SK-N-MC (cell line): ENCODE results near the gene DOP1A.

Source experiments
- EZH2 ChIP-seq: fragments of 200-600 bp; sonication (generic); IDR thresholded peaks from one replicate; pipeline ENCODE4 v1.6.1; 2017; ENCODE audit warnings: antibody characterized with exemption
- FOXP2 ChIP-seq: optimal IDR thresholded peaks from 2 replicates; pipeline ENCODE3; 2011; ENCODE audit warnings: mild to moderate bottlenecking, moderate library complexity; ENCODE audit not compliant: insufficient read depth; ENCODE audit errors: extremely low read length, control extremely low read depth
- POLR2AphosphoS5 ChIP-seq: IDR thresholded peaks from 2 replicates; pipeline ENCODE4 v1.6.1; 2012; ENCODE audit warnings: mild to moderate bottlenecking, low read depth, low read length, borderline replicate concordance

DNA sequence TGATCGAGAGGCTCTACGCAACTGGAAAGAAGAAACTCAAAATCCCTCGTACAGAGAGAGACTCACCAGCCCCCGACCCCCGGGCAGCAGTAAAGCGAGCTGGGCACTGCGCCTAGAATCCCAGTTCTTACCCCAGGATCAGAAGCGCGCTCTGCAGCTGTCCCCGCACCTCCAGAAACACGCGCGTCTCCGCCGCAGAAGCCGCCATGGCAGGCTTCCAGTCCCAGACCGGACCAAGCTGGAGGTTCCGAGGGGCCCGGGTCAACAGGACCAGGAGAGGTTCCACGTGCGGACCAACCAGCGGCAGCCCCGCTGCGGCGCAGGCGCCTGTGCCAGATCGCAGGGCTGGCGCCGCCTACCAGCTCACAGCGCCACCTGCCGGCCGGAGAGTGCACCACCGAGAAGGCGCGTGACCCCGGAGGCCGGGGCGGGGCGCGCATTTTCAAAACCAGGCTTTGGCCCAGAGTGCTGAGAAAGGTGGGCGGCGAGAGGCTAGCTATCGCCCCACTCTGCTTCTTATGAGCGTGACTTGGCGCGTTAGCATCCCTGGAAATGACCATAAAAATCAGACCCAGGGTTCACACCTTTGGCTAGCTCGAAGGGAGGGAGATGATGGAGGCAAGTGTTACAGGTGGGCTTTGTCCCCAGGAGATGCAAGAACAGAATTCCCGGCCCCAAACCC lies 1.8 kb upstream of the DOP1A start, which contains the start of gene UBE3D:
- TF ChIP-seq EZH2, result no peak
- TF ChIP-seq POLR2AphosphoS5, result peak; percentile 91
- peak; percentile 92 for TF ChIP-seq FOXP2
